OCI-LY3 (cell line): ENCODE results near the gene EFCAB6.

Source experiments
- EZH2phosphoT487 ChIP-seq: fragments of 200-600 bp; shearing (Covaris generic); IDR thresholded peaks from 2 replicates; pipeline ENCODE4 v1.6.1; 2018; ENCODE audit warnings: antibody characterized with exemption, mixed run types, low read depth
- TF ChIP-seq, protein P1 (sequence below): fragments of 200-600, 300-600 bp; sonication (generic); IDR thresholded peaks from 2 replicates; pipeline ENCODE4 v1.5.1; 2014; ENCODE audit warnings: antibody characterized with exemption, low read length, low read depth

DNA sequence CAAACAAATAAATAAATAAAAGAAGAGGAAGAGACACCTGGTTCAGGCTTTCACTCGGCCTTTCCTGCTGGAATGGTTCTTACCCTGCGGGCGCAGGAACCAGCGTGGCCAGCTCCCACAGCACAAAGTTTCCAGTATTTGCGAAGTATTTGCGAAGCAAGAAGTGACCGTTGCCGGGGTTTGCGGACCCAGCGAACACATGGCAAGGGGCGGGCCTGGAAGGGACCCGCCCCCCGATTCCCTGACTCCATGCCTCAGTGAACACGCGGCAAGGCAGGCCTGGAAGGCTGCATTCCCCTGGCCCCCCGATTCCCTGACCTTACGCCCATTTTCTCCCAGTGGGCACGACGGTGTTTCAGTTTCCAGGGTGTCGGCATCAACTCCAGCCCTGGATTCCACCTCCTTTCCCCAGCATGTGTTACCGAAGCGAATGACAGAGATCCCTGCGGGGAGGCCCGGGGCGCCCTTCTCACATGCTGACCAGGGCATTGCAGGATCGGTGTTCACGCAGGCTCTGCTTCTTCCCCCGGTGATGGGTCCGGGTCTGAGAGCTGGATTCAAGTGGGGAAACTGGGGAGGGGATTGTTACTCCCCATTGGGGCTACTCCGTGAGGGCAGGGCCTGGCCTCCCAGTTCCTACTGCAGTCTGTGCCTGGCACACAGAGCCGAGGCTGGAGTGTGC, 297.5 kb downstream of the EFCAB6 start:
- TF ChIP-seq, protein P1, sequence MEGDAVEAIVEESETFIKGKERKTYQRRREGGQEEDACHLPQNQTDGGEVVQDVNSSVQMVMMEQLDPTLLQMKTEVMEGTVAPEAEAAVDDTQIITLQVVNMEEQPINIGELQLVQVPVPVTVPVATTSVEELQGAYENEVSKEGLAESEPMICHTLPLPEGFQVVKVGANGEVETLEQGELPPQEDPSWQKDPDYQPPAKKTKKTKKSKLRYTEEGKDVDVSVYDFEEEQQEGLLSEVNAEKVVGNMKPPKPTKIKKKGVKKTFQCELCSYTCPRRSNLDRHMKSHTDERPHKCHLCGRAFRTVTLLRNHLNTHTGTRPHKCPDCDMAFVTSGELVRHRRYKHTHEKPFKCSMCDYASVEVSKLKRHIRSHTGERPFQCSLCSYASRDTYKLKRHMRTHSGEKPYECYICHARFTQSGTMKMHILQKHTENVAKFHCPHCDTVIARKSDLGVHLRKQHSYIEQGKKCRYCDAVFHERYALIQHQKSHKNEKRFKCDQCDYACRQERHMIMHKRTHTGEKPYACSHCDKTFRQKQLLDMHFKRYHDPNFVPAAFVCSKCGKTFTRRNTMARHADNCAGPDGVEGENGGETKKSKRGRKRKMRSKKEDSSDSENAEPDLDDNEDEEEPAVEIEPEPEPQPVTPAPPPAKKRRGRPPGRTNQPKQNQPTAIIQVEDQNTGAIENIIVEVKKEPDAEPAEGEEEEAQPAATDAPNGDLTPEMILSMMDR, result no peak
- no peak for TF ChIP-seq EZH2phosphoT487
